Measurements from ENCODE around the gene PRKG1. TPM values are rescaled to one million over a fixed set of nuclear protein-coding genes. Genes with fewer than 3 reads are reported as not detected.

The PRKG1 gene
- total and polyA plus RNA-seq, 2 experiments from 2014 or later: 18.2 to 21.1 TPM

- no peak for TF ChIP-seq ZNF331 (CRISPR knock-in tag; IDR thresholded peaks at IDR 0.05; ENCODE audit: low read depth)
- no peak for TF ChIP-seq ZNF462 (CRISPR knock-in tag; IDR thresholded peaks at IDR 0.05)
- no peak overlapping the region for H3K27ac Mint-ChIP-seq
- no peak overlapping the region for H3K27ac ChIP-seq (ENCODE audit: low read depth)
- H3K36me3 Mint-ChIP-seq (ENCODE audit: low read depth): peaks cover 12% of the 10 kb centered on the region
- no peaks in the 10 kb centered on the region for H3K27me3 ChIP-seq (ENCODE audit: insufficient read depth)
- no peak for DNase-seq (ENCODE audit: low spot score)
- no peak overlapping the region for H3K4me3 Mint-ChIP-seq
- H4K20me1 ChIP-seq (replicated peaks; ENCODE audit: insufficient read depth): no peaks in the 10 kb centered on the region
- no peak overlapping the region for H2AFZ ChIP-seq
- H3K9me2 ChIP-seq (ENCODE audit: insufficient read depth): no peaks in the 10 kb centered on the region
- peaks cover 1% of the 10 kb centered on the region; the same call in 2 of the 3 replicates for H3K4me1 Mint-ChIP-seq
- peaks cover 16% of the 10 kb centered on the region for H3K9me3 Mint-ChIP-seq
- no peaks in the 10 kb centered on the region for H3K4me1 ChIP-seq (ENCODE audit: insufficient read depth)
- no peak overlapping the region for H3K4me3 ChIP-seq
- H3K4me2 ChIP-seq: no peak overlapping the region
- no peaks in the 10 kb centered on the region for H3K79me2 ChIP-seq (replicated peaks; ENCODE audit: insufficient read depth)
- H3K27me3 Mint-ChIP-seq (ENCODE audit: insufficient read depth, low read depth, poor library complexity): peaks cover 3% of the 10 kb centered on the region
- H3F3A ChIP-seq (replicated peaks; ENCODE audit: low read depth): no peaks in the 10 kb centered on the region
- no peaks in the 10 kb centered on the region for H3K36me3 ChIP-seq (ENCODE audit: insufficient read depth)
- ATAC-seq: no peak
These were observed 509.7 kb downstream of the PRKG1 start for GRCh38 chr10:51583976-51584375.

- ATAC-seq: no peak
- Histone ChIP-seq H3K27ac (ENCODE audit: low read depth) (no peak overlapping the region), H3K4me2 (no peak overlapping the region), H3K27me3 (ENCODE audit: insufficient read depth) (no peaks in the 10 kb centered on the region), H3K79me2 (replicated peaks; ENCODE audit: insufficient read depth) (no peaks in the 10 kb centered on the region), H3K9me2 (ENCODE audit: insufficient read depth) (no peaks in the 10 kb centered on the region), H3K4me1 (ENCODE audit: insufficient read depth) (peaks cover 13% of the 10 kb centered on the region), H4K20me1 (replicated peaks; ENCODE audit: insufficient read depth) (no peaks in the 10 kb centered on the region), H3K4me3 (no peak overlapping the region), H2AFZ (no peak overlapping the region), H3K36me3 (ENCODE audit: insufficient read depth) (no peaks in the 10 kb centered on the region), H3F3A (replicated peaks; ENCODE audit: low read depth) (no peaks in the 10 kb centered on the region)
- no peak overlapping the region for H3K27ac Mint-ChIP-seq
- no peak for DNase-seq (ENCODE audit: low spot score)
- H3K36me3 Mint-ChIP-seq (ENCODE audit: low read depth): peaks cover 10% of the 10 kb centered on the region
- peaks cover 7% of the 10 kb centered on the region for H3K27me3 Mint-ChIP-seq (ENCODE audit: insufficient read depth, low read depth, poor library complexity)
- H3K9me3 Mint-ChIP-seq: peaks cover 13% of the 10 kb centered on the region
- peaks cover 15% of the 10 kb centered on the region for H3K4me1 Mint-ChIP-seq
- H3K4me3 Mint-ChIP-seq: no peak overlapping the region
- TF ChIP-seq ETS1 (IDR thresholded peaks at IDR 0.05) (no peak), ZNF462 (CRISPR knock-in tag; IDR thresholded peaks at IDR 0.05) (no peak)
These were observed 511.5 kb downstream of the PRKG1 start for GRCh38 chr10:51585742-51586141.

All from GM23338 (cell line).